Right lobe of liver (tissue), 4 donors: ENCODE data around the gene NMBR.

Source experiments
- CTCF ChIP-seq, 4 donors: fragments of 200-600 bp in 3 of 4; fragments of 450-650 bp in 1 of 4; IDR thresholded peaks; one replicate each; pipeline versions ENCODE4 v1.5.1 to v1.8.0; 2016 to 2022; ENCODE audit warnings: antibody characterized with exemption in 4 of 4, mild to moderate bottlenecking in 2 of 4
- POLR2A ChIP-seq: fragments of 450-650 bp; IDR thresholded peaks from one replicate; pipeline ENCODE4 v1.6.1; 2017; ENCODE audit warnings: antibody characterized with exemption, mild to moderate bottlenecking
- donor health status: DM: no; HTN: no; CAD: no.
- donor health status: DM: no; HTN: no; CAD: no.
- donor health status: DM: no; HTN: yes; CAD: no.

GRCh38 chr6:142184307-142184706 lies 37.4 kb upstream of the NMBR start:
- TF ChIP-seq CTCF (IDR thresholded peaks at IDR 0.05) (no peak), POLR2A (no peak)
